LoVo (cell line): ENCODE data around the gene ABCA3.

Experiments used
- DNase-seq: peaks from one replicate; pipeline ENCODE4 v3.0.0-alpha.2; 2016; ENCODE audit warnings: low spot score

ABCA3 gene

DNA sequence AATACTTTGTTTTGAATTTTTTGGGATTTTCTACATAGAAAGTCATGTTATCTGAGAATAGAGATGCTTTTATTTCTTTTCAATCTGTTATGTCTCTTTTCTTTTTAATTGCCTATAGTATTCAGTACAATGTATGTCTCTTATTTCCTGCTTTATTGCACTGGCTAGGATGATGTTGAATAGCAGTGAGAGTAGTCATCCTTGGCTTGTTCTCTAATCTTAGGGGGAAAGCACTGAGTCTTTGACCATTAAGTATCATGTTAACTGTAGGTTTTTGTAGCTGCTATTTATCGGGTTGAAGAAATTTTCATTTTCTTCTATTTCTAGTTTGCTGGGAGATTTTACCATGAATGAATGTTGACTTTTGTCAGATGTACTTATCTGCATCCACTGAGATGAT lies 10.0 kb upstream of the ABCA3 start:
- no peak for DNase-seq

DNA sequence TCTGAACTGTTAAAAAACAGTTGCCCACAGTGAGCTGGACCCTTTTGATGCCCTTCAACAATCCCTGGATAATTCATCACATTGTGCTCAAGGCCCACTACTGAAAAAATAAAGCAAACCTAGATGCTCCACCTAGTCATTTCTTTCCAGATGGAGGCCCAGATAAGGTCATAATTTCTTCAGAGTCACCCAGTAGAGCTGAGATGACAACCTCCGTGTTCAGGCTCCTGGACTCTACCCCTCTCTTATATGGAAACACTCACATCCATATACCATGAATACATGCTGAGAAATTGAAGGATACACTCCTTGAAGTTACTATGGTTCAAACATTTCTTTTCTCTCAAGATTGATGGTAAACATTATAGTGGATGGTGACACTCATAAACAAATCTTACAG lies 2.7 kb upstream of the ABCA3 start:
- no peak for DNase-seq

DNA sequence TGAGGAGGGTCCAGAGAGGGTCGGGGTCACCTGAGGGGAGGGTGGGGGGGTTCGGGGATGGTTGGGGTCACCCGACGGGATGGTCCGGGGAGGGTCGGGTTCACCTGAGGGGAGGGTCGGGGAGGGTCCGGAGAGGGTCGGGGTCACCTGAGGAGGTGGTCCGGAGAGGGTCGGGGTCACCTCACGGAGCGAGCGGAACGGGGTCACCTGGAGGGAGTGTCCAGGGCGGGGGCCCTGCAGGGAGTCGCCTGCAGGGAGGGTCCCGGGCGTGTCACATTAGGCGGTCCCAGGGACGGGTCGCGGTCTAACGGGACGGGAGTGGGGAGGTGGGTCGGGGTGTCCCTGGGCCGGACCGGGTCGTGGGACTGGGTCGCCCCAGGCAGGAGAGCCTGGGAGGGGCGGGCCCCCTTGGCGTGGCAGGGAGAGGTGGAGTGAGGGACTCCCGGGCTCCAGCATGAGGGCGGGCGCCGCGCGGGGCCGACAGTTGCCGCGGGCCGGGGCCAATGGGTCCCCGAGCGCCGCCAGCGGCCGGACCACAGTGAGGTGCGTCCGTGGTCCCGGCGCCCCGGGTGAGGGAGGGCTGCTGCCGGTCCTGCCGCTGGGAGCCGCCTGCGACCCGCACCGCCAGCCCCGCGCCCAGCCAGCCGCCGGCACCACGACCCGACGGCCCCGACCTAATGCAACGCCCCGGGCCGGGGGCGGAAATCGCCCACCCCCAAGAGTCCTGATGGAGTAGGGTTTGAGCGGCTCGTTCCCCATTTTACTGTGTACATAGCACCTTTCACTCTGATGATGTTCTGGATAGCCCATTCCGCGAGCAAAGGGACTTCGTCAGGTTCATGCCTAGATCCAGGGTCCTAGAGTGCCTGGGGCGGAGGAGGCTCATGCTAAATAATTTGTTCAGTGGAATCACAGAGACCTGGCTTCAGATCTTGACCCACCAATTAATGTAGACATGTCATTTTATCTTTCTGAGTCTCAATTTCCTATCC lies 1.2 kb upstream of the ABCA3 start:
- DNase-seq, result no peak

DNA sequence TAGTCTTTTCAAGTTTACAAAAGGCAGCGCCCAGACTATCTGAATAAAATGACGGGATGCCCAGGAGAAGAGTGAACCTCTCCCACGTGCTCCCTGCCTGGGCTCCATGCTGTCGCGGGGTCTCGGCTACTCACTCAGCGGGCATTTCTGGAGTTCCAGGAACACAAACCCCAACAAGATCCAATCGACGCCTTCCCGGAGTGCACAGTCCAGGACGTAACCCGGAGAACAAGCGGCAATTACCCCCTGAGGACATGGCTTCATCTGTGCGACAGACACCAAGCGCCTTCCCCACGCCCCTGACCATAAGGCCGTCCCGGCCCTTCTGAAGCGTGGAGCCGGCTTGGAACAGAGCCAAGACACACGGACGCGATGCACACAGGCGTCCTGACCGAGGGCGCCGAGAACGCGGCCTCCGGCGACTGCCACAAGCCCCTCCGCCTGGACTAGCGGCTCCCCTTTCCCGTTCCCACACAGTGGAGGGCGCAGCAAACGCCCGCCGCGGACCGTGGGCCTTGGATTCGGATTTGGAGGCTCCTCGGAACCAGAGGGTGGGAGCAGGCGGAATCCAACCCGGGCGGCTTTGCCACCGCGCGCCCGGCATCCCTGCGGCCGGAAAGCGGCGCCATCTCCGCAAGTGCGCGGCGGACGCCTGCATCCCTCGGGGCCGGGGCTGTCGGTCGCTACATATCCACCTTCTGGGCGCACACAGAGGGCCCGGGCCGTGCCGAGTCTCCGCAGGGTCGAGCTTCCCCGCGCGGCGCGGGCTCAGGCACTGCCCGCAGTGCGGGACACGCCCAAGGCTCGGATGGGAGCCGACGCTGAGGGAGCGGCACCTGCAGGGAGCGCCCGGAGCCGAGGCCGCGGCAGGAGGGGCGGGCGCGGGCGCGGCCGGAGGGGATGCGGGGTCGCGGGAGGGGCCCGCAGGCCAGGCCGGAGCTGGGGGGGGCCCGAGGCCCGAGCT lies 725 bp downstream of the ABCA3 start:
- peak; percentile 65 for DNase-seq

DNA sequence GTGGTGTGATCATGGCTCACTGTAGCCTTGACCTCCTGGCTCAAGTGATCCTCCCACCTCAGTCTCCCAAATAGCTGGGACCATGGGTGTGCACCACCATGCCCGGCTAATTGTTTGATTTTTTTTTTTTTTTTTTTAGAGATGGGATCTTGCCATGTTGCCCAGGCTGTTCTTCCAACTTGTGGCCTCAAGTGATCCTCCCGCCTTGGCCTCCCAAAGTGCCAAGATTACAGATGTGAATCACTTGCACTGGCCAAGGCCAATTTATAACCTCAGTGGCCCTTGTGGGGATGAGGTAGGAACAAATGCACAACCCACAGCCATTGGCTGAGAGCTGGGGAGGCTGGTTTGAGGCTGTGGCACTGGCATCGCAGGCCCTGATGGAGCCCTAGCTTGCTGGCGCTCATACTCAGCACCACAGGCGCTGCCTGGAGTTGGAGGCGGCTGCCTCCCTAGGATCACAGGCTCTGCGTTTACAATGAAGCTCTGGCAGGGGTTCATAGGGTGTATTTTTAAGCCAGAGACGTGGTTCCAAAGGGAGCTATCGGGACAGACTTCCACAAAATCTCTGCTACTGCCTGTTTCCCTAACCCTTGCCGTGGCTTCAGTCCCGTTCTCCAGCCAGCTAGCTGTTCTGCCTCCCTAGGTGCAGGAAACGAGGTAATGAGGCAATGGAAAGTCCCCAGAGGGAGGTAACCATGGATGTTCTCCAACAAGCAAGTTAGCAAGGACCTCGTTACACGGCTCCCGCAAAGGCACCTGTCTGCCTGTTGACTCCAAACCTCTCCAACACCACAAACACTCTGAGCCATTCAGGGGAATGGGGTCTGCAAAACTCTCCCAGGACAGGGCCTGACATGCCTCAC lies 2.9 kb downstream of the ABCA3 start:
- no peak for DNase-seq

DNA sequence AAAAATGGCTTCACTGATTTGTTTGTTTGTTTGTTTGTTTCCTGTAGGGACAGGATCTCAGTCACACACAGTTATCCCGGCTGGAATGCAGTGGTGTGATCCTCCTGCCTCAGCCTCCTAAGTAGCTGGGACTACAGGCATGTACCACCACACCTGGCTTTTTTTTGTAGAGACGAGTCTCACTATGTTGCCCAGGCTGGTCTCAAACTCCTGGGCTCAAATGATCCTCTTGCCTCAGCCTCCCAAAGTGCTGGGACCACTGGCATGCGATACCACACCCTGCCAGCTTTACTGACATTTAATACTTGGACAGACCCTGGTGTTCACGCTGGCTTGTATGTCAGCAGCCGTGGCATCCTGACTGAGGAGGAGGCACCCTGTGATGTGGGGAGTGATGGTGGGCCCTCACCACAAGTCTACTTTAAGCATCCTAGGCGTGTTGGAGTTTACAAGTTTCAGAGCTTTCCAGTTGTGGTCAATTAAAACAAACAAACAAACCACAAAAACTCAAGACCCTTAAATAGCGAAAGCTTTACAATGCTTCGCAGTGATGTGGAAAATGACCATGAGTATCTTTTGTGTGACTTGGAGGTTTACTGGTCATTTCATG lies 5.1 kb downstream of the ABCA3 start:
- DNase-seq, result no peak

DNA sequence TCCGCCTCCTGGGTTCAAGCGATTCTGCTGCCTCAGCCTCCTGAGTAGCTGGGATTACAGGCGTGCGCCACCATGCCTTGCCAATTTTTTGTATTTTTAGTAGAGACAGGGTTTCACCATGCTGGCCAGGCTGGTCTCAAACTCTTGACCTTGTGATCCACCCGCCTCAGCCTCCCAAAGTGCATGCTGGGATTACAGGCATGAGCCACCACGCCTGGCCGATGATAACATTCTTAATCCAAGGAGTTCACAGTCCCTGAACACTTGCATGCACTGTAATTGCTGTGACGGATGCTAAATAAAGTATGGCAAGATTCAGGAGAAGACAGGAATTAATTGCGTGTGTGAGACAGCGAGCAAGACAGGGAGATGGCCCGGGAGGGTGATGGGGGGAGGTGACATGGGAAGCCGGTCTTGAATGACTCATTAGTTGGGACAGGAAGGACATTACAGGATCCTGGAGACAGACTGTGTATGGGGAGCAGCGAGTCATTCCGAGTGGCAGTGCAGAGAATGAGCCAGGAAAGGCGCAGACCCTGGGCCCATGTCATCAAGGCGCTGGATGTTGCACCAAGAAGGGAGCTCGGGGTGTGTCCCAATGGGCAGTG lies 6.7 kb downstream of the ABCA3 start:
- DNase-seq, result no peak

DNA sequence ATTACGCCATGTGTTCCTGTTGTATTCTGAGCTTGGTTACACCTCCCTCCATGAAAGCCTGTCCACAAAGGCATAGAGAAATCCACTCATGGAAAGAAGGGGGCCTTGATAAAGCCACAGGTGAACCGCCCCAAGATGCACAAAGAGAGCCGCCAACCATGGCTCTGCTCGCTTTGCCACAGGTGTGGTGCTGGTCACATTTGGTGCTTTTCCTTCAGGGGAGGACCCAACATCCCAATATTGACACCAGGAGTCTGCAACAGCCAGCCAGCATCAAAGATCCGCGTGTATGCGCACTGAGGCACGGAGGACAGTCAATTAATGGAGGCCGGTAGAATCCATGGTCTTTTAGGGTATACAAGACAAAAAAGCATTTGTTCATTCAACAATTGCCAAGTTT lies 7.3 kb downstream of the ABCA3 start:
- DNase-seq, result no peak

DNA sequence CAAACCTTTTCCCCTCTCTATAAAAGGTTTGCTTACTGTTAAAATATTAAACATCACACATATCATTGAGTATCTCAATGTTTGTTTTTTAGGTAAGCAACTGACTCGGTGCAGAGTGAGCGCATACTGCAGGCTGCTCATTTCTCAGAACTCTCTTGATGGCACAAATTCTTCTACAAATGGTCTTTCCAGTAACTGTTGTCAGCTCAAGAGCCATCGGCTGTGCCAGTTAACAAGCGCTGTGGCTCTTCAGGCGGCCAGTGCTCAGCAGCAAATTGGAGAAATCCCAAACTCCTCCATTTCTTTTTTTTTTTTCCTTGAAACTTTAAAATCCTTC lies 8.6 kb downstream of the ABCA3 start:
- no peak for DNase-seq

DNA sequence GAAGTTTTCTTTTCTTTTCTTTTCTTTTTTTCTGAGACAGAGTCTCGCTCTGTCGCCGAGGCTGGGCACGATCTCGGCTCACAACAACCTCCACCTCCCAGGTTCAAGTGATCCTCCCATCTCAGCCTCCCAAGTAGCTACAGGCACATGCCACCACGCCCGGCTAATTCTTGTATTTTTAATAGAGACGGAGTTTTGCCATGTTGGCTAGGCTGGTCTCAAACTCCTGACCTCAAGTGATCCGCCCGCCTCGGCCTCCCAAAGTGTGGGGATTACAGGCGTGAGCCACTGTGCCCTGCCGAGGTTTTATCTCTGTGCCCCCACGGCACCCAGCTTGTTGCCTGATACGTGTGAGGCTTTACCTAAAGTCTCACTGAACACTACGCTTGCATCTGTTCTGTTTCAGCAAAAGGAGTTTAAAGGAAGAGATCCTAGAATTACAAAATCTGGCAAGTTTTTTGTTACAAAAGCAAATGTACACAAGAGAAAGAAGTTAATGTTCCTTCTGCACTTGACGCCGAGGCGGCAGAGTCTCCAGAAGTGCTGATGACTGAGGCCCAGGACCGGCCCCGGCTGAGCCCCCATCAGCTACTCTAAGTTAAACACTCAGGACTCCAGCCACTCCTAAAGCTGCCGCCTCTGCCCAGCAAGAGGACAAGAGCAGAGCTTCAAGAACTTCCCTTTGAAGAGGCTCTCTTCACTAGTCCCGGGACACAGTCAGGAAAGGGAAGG lies 9.2 kb downstream of the ABCA3 start:
- DNase-seq, result no peak

DNA sequence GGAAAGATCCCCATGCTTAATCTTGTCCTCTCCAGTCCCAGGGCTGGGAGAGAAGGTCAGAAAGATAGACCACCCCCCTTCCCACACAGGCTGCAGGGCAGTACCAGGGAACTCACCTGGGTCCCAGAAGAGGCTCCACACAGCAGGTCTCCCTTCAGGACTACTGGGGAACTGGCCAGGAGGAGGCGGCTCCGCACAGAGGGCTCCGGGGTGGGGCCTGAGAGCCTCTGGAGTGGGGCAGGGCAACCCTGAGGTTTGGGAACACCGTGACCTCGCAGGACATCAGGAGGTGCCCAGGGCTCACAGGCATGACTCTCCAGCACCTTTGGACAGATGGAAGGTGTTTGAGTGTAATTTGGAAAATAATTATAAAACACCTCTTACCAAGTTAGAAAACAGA lies 11.0 kb downstream of the ABCA3 start:
- DNase-seq, result no peak

DNA sequence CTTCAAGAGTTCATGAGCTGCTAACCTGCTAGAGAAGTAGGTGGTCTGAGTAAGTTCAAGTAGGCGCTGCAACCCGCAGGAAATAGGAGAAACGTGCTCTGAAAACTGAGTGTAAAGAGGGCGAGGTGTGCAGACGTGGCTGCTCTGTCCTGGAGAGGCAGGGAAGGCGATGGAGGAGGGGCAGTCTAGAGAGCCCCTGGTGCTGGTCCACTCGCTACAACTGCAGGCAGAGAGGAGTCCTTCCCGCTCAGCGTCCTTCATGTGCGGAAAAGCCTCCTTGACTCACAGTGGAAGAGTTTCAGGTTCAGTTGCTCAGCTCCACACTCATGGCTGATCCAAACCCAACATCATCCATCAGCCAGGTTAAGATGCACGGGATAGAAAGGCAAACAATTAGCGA lies 12.1 kb downstream of the ABCA3 start:
- no peak for DNase-seq

DNA sequence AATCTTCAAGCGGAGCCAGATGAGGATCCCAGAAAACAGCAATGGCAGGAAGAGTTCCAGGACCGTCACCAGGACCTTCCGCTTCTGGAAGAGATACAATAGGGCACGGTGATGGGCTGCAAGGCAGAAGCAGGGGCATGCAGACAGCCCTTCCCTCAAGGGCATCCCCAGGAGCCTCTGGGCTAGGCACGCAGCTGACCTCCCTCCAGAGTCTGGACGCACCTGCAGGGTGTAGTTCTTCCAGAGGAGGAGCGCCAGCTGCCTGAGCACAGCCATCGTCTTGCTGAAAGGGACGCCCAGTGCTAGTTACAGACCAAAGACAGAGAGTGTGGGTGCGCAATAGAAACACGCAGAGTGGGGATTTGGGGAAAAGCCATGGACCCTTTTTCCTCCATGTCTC lies 14.3 kb downstream of the ABCA3 start:
- no peak for DNase-seq

DNA sequence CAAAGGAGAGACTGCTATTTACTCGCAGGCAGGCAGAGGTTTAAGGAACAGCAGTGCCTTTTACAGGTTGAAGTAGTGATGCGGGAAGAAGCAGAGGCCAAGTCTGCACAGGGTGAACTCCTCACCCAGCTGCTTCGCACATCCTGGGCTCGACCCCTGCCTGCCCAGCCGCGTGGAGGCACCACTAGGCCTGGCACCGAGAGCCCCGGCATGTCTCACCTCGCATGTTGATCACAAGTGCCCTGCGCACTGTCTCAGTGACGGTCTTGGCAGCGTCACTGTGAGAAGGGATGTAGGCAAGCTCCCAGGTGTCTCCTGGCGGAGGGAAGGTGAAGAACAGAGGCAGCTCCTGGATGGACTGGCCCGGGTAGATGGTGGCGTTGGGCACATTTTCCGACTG lies 14.7 kb downstream of the ABCA3 start:
- DNase-seq, result no peak

DNA sequence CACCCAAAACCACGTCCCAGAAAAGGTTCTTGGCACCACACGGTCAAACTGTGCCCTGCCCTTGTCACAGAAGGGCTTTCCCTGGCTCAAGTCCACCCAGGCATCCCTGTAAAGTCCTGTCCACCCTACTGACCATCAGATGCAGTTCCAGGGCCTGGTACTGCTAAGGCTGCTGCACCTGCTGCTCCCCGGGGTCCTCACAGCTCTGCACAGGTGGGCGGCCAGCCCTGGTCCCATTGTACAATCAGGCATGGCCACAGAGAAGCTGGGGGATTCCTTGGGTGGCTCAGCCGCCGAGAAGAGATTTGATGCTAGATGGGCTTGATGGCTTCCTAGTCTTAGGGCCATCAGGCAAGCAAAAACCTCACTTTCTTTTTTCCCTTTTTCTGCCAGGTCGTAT lies 15.3 kb downstream of the ABCA3 start:
- no peak for DNase-seq

DNA sequence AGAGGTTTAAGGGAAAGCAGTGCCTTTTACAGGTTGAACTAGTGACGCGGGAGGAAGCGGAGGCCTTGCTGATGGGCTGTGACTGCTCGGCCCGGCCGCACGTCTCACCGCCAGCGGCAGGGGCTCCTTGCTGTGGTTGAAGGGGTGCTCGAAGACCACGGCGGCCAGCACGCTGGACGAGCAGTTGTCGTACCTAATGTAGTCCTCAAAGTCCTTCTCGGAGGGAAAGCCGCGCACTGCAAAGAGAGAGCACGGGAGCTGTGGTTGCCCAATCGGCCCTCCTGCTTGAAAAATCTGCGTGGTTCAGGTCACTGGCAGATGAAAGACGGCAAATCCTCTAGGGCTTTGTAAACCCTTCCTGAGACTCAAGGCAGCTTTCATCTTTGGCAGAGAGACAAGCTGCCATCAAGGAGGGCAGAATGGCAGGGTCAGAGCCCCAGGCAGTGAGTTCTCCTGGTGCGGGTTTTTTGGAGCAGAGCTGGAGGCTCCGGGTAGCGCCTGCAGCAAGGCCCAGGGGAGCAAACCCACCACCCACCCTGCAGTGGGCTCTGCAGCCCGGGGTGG lies 16.1 kb downstream of the ABCA3 start:
- no peak for DNase-seq

DNA sequence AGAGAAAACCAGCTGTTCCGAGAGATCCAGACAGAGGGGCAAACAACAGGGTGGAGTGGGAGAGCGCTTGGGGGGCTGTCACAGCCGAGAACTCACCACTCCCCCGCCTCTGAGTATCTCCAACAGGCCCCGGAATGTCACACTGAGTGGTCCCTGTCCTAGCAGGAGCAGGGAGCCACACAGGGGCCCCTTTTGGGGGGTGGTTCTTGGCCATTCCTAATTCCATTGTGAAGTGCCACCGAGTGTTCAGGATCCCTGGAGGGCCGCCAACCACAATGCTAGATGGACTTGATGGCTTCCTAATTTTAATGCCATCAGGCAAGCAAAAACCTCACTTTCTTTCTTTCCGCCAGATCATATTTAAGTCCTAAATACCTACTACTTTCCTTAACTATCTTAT lies 16.8 kb downstream of the ABCA3 start:
- no peak for DNase-seq

DNA sequence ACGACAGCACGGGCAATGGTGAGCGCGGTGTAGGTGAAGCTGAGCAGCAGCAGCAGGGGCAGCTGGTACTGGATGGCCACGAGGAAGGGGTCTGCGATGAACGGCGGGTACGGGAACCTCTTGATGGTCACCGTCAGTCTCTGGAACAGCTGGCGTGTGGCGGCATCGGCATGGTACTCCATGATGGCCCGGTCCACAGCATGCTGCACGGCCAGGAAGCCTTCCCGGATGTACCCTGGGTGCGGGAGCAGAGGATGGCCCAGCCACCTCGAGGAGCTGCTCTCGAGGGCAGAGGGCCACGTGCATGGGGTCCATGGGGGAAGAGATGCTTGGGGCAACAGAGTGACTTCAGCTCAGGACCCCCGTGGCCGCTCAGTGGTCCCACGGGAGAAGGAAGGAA lies 20.9 kb downstream of the ABCA3 start:
- DNase-seq, result no peak

DNA sequence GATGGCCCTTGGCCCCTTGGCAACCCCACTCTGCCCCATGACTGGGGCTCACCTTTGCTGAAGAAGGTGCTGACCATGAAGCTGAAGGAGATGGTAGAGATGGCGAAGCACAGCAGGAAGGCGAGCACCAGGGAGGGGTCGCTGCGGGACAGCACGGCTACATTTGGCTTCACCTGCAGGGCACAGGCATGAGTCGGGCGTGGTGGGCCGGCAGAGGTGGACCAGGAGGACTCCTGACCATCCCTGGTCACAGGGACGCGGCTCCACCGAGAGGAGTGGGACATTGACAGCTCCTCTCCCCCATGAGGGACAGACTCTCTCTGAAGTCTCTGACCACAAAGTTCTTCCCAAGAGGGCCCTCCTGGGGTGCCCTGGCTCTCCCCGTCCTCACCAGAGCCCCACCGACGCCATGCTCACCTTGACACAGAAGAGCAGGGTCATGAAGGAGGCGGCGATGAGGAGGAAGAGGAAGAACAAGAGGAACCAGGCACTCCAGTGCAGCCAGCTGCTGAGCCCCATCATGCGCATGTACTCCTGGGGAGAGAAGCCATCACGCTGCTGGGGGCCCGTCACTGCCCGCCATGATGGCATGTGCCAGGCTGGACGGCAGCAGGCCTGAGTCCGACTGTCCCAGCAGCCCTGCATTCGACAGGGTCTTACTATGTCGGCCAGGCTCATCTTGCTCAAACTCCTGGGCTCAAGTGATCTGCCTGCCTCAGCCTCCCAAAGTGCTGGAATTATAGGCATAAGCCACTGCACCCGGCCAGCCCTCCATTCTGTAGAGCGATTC lies 23.1 kb downstream of the ABCA3 start:
- no peak for DNase-seq
